Trophoblast cell (in vitro differentiated cells and primary cell): ENCODE measurements around the gene ARID3A.

Experiments used
- DNase-seq, 2 donors: peaks; one replicate each; pipeline ENCODE4 v3.0.0-alpha.2; 2016
- H2AFZ ChIP-seq: 2 replicates; pipeline ENCODE4 v1.6.1; 2013; ENCODE audit warnings: low read length, moderate library complexity, mild to moderate bottlenecking; ENCODE audit not compliant: insufficient read depth, poor library complexity
- H2AK5ac ChIP-seq: 2 replicates; pipeline ENCODE4 v1.6.1; 2013; ENCODE audit warnings: mild to moderate bottlenecking, low read length
- H2BK120ac ChIP-seq: 2 replicates; pipeline ENCODE4 v1.6.1; 2013; ENCODE audit warnings: low read length, mild to moderate bottlenecking, moderate library complexity; ENCODE audit not compliant: insufficient read depth, poor library complexity
- H2BK12ac ChIP-seq: 2 replicates; pipeline ENCODE4 v1.6.1; 2013; ENCODE audit warnings: mild to moderate bottlenecking, low read length, moderate library complexity
- H2BK5ac ChIP-seq: 2 replicates; pipeline ENCODE4 v1.6.1; 2013; ENCODE audit warnings: low read length, low read depth, moderate library complexity, mild to moderate bottlenecking; ENCODE audit not compliant: poor library complexity
- H3K14ac ChIP-seq: 2 replicates; pipeline ENCODE4 v1.6.1; 2013; ENCODE audit warnings: mild to moderate bottlenecking, low read length
- H3K18ac ChIP-seq: 2 replicates; pipeline ENCODE4 v1.6.1; 2013; ENCODE audit warnings: mild to moderate bottlenecking, low read length
- H3K23ac ChIP-seq: 2 replicates; pipeline ENCODE4 v1.6.1; 2013; ENCODE audit warnings: low read length
- H3K27ac ChIP-seq: 2 replicates; pipeline ENCODE4 v1.5.1; 2013; ENCODE audit warnings: low read depth, mild to moderate bottlenecking, inconsistent platforms, low read length, moderate library complexity
- H3K27me3 ChIP-seq: 2 replicates; pipeline ENCODE4 v1.6.1; 2013; ENCODE audit warnings: inconsistent platforms, mild to moderate bottlenecking, low read length, moderate library complexity; ENCODE audit not compliant: insufficient read depth
- H3K36me3 ChIP-seq, 2 experiments: 1 replicate in 1 of 2; 2 replicates in 1 of 2; pipeline ENCODE4 v1.6.1; 2013; ENCODE audit warnings: low read length in 2 of 2, mild to moderate bottlenecking in 2 of 2, moderate library complexity in 1 of 2; ENCODE audit not compliant: insufficient read depth in 2 of 2, control insufficient read depth in 1 of 2
- H3K4ac ChIP-seq: 2 replicates; pipeline ENCODE4 v1.6.1; 2013; ENCODE audit warnings: low read depth, mild to moderate bottlenecking, low read length, moderate library complexity
- H3K4me1 ChIP-seq, 2 experiments: 1 replicate in 1 of 2; 2 replicates in 1 of 2; pipeline ENCODE4 v1.6.1; 2013; ENCODE audit warnings: low read length in 2 of 2, mild to moderate bottlenecking in 2 of 2, moderate library complexity in 1 of 2; ENCODE audit not compliant: insufficient read depth in 2 of 2, control insufficient read depth in 1 of 2
- H3K4me2 ChIP-seq: 2 replicates; pipeline ENCODE4 v1.6.1; 2013; ENCODE audit warnings: inconsistent platforms, mild to moderate bottlenecking, low read length, moderate library complexity
- H3K4me3 ChIP-seq: 2 replicates; pipeline ENCODE4 v1.5.1; 2013; ENCODE audit warnings: mild to moderate bottlenecking, low read depth, low read length, inconsistent platforms
- H3K79me1 ChIP-seq: one replicate; pipeline ENCODE4 v1.6.1; 2013; ENCODE audit warnings: low read length
- H3K79me2 ChIP-seq: 2 replicates; pipeline ENCODE4 v1.6.1; 2013; ENCODE audit warnings: low read length, mild to moderate bottlenecking; ENCODE audit not compliant: control insufficient read depth, insufficient read depth, poor library complexity
- H3K9ac ChIP-seq: 2 replicates; pipeline ENCODE4 v1.6.1; 2013; ENCODE audit warnings: mild to moderate bottlenecking, low read length
- H3K9me3 ChIP-seq: 2 replicates; pipeline ENCODE4 v1.6.1; 2013; ENCODE audit warnings: low read depth, mild to moderate bottlenecking, control low read depth, inconsistent platforms, low read length; ENCODE audit not compliant: insufficient read depth
- H4K12ac ChIP-seq: 2 replicates; pipeline ENCODE4 v1.6.1; 2013; ENCODE audit warnings: low read depth, mild to moderate bottlenecking, low read length, moderate library complexity
- H4K8ac ChIP-seq: 2 replicates; pipeline ENCODE4 v1.6.1; 2013; ENCODE audit warnings: low read depth, mild to moderate bottlenecking, low read length, moderate library complexity
- H4K91ac ChIP-seq: one replicate; pipeline ENCODE4 v1.6.1; 2013; ENCODE audit warnings: low read depth, mild to moderate bottlenecking, low read length, moderate library complexity
- WGBS: extraction: QIAGEN DNeasy Blood & Tissue Kit; methylation state at CpG from one replicate; pipeline ENCODE4 v1.1.7; 2013; ENCODE audit warnings: missing lambda C conversion rate; ENCODE audit not compliant: insufficient read length, insufficient coverage; ENCODE audit errors: extremely low coverage; 5-methylcytosine and 5-hydroxymethylcytosine counted together

The ARID3A gene

DNA sequence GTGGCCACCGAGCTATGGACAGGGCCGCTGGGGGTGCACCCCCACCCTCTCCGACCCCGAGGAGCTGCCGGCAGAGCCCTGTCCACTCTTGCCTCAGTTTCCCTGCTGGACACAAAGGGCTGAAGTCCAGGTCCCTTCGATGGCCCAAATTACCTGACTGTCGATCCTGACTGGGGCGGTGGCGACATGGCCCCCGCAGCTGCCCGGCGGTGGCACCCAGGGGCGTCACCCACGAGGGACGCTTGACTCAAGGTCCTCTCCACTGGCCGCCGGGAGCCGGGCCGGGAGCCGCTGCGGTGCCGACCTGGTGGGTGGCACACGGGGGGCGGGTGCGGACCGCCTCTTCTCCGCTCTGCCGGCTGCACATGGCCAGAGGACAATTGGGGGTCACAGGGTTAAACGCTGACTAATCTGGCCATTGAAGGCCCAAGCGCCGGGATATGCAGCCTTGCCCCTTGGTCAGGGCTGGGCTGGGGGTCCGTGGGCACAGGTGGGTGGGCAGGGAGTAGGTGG, 16.4 kb downstream of the ARID3A start:
- no peak overlapping the region for H3K27ac ChIP-seq
- H3K4me2 ChIP-seq = no peak overlapping the region
- H3K18ac ChIP-seq = no peak overlapping the region
- H3K9ac ChIP-seq = no peak overlapping the region
- no peak overlapping the region for H3K4me3 ChIP-seq
- no peak overlapping the region for H4K91ac ChIP-seq
- H2BK5ac ChIP-seq = no peak overlapping the region
- H2AK5ac ChIP-seq = no peak overlapping the region
- no peaks in the 10 kb centered on the region for H3K27me3 ChIP-seq
- WGBS = no CpG with 5 or more reads among the region's 32 CpGs
- peaks cover 81 to 85% of the 10 kb centered on the region in 2 experiments for H3K36me3 ChIP-seq
- no peak overlapping the region for H4K12ac ChIP-seq
- no peak overlapping the region for H3K23ac ChIP-seq
- no peak overlapping the region for H3K14ac ChIP-seq
- no peak overlapping the region for H4K8ac ChIP-seq
- H3K79me1 ChIP-seq = peaks cover 9% of the 10 kb centered on the region
- peaks cover 60% of the 10 kb centered on the region for H3K79me2 ChIP-seq
- H2BK12ac ChIP-seq = no peak overlapping the region
- H2BK120ac ChIP-seq = no peak overlapping the region
- no peak for DNase-seq
- peaks cover 2% of the 10 kb centered on the region for H3K9me3 ChIP-seq
- H2AFZ ChIP-seq = no peak overlapping the region
- H3K4ac ChIP-seq = peak overlapping the region; percentile 53
- peaks cover 40 to 43% of the 10 kb centered on the region in 2 experiments for H3K4me1 ChIP-seq

DNA sequence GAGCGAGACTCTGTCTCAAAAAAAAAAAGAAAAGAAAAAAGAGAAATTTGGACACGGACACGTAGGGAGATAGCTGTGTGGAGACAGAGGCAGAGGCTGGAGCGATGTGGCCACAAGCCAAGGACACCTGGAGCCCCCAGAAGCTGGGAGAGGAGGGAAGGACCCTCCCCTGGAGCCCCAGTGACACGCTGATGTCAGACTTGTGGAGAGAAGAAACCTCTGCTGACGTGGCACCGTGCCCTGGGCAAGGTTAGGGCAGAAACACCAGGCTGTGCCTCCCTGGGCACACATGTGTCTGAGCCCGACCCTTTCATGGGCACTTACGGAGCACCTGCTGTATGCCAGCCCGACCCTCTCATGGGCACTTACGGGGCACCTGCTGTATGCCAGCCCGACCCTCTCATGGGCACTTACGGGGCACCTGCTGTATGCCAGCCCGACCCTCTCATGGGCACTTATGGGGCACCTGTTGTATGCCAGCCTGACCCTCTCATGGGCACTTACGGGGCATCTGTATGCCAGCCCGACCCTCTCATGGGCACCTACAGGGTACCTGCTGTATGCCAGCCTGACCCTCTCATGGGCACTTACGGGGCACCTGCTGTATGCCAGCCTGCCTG, 17.8 kb downstream of the ARID3A start:
- H3K4me2 ChIP-seq = no peak overlapping the region
- H3K4me1 ChIP-seq = peaks cover 40 to 44% of the 10 kb centered on the region in 2 experiments
- H3K18ac ChIP-seq = no peak overlapping the region
- H2BK120ac ChIP-seq = no peak overlapping the region
- H3K9me3 ChIP-seq = peaks cover 3% of the 10 kb centered on the region
- H2AFZ ChIP-seq = no peak overlapping the region
- DNase-seq = no peak
- no peak overlapping the region for H2BK12ac ChIP-seq
- H3K4ac ChIP-seq = peak overlapping the region; percentile 95
- no peak overlapping the region for H3K23ac ChIP-seq
- H3K79me2 ChIP-seq = peaks cover 61% of the 10 kb centered on the region
- H3K9ac ChIP-seq = no peak overlapping the region
- H2BK5ac ChIP-seq = no peak overlapping the region
- no peaks in the 10 kb centered on the region for H3K27me3 ChIP-seq
- H4K12ac ChIP-seq = no peak overlapping the region
- no peak overlapping the region for H3K14ac ChIP-seq
- H3K79me1 ChIP-seq = peaks cover 9% of the 10 kb centered on the region
- H2AK5ac ChIP-seq = no peak overlapping the region
- no peak overlapping the region for H3K27ac ChIP-seq
- no peak overlapping the region for H3K4me3 ChIP-seq
- peaks cover 82 to 86% of the 10 kb centered on the region in 2 experiments for H3K36me3 ChIP-seq
- H4K91ac ChIP-seq = no peak overlapping the region
- WGBS = no CpG with 5 or more reads among the region's 17 CpGs
- H4K8ac ChIP-seq = no peak overlapping the region

DNA sequence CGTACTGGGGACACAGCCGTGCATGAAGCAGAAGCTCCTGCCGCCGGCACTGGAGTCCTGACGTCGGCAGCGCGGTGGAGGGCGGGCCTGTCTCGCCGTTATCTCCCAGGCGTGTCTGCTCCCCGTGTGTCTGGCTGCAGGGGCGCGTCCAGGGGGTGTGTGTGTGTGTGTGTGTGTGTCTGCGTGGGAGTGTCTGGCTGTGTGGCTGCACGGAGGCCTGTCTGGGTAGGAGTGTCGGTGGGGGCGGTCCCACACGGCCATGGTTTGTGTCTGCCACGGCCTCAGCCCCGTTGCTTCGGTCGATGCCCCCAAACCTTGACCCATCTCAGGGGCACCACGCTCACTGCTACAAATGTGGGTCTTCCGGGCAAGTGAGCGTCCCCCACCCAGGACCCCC, 18.3 kb downstream of the ARID3A start:
- no CpG with 5 or more reads among the region's 27 CpGs for WGBS
- Histone ChIP-seq H3K36me3 (peaks cover 86 to 88% of the 10 kb centered on the region in 2 experiments), H2AK5ac (no peak overlapping the region), H3K27me3 (no peaks in the 10 kb centered on the region), H4K8ac (no peak overlapping the region), H3K9me3 (peaks cover 3% of the 10 kb centered on the region), H3K14ac (no peak overlapping the region), H2BK5ac (no peak overlapping the region), H4K91ac (no peak overlapping the region), H3K27ac (no peak overlapping the region), H3K4ac (peak overlapping the region; percentile 95), H3K79me2 (peaks cover 65% of the 10 kb centered on the region), H2AFZ (no peak overlapping the region), H3K23ac (no peak overlapping the region), H2BK120ac (no peak overlapping the region), H2BK12ac (no peak overlapping the region), H3K4me3 (no peak overlapping the region), H4K12ac (no peak overlapping the region), H3K18ac (no peak overlapping the region), H3K4me2 (no peak overlapping the region), H3K79me1 (peaks cover 14% of the 10 kb centered on the region), H3K9ac (no peak overlapping the region), H3K4me1 (peaks cover 44 to 48% of the 10 kb centered on the region in 2 experiments)
- peak in 1 of 2 donors; percentile 53 for DNase-seq

DNA sequence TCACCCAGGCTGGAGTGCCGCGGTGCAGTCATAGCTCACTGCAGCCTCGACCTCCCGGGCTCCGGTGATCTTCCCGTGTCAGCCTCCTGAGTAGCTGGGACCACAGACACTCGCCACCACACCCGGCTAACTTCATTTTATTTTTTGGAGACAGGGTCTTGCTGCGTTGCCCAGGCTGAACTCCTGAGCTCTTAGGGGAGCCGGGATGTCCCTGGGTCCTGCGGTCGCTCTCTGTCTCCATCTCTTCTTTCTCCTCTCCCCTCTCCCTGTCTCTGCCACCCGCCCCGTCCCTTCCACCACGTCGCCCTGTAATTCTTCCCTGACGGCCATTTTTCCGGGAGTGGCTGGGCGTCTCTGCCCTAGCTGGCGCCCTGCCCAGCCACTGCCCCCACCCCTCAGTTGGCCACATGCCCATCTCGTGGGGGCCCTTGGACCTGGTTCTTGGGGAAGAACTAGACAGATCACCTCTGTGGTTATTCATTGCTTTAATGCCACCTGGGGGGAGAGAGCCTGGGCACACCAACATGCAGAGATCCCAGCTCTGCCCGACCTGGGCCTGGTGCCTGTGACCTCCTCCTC, 18.9 kb downstream of the ARID3A start:
- Histone ChIP-seq H3K79me2 (peaks cover 64% of the 10 kb centered on the region), H3K4me3 (no peak overlapping the region), H2AFZ (no peak overlapping the region), H2BK120ac (no peak overlapping the region), H3K36me3 (peaks cover 81 to 87% of the 10 kb centered on the region in 2 experiments), H2BK12ac (no peak overlapping the region), H3K79me1 (peaks cover 12% of the 10 kb centered on the region), H3K9ac (no peak overlapping the region), H3K9me3 (peaks cover 3% of the 10 kb centered on the region), H4K12ac (no peak overlapping the region), H4K8ac (no peak overlapping the region), H4K91ac (no peak overlapping the region), H3K14ac (no peak overlapping the region), H3K27ac (no peak overlapping the region), H3K27me3 (no peaks in the 10 kb centered on the region), H2AK5ac (no peak overlapping the region), H3K18ac (peak overlapping the region; percentile 16), H3K4me1 (peaks cover 39 to 44% of the 10 kb centered on the region in 2 experiments), H3K4ac (peak overlapping the region; percentile 95), H3K4me2 (no peak overlapping the region), H3K23ac (no peak overlapping the region), H2BK5ac (no peak overlapping the region)
- no CpG with 5 or more reads among the region's 22 CpGs for WGBS
- no peak for DNase-seq
